Activated naive CD4-positive, alpha-beta T cell treated with anti-CD3 and anti-CD28 coated beads, Interleukin-2, amount 10 ng/mL, durations not matched to agents 7 days and 5 days (primary cell): ENCODE data around the gene MOB3A.

Experiments used
- CTCF ChIA-PET: fragments of 350-600 bp; sonication (Branson Sonifier 250); formaldehyde crosslinking; loops from one replicate; lab custom pipeline; 2021; ENCODE audit warnings: antibody characterized with exemption; lab: Charles Lee
- DNase-seq: peaks from one replicate; pipeline ENCODE4 v3.0.0-alpha.2; 2020
- H3K27ac Mint-ChIP-seq: one replicate; pipeline ENCODE4 v1.8.0; 2021; ENCODE audit warnings: mild to moderate bottlenecking, moderate library complexity, mixed read lengths
- H3K27me3 Mint-ChIP-seq: one replicate; pipeline ENCODE4 v1.8.0; 2021; ENCODE audit warnings: mild to moderate bottlenecking, mixed read lengths
- H3K36me3 Mint-ChIP-seq: one replicate; pipeline ENCODE4 v1.8.0; 2021; ENCODE audit warnings: mixed read lengths
- H3K4me1 Mint-ChIP-seq: one replicate; pipeline ENCODE4 v1.8.0; 2021; ENCODE audit warnings: mixed read lengths
- H3K4me3 Mint-ChIP-seq: one replicate; pipeline ENCODE4 v1.8.0; 2021; ENCODE audit warnings: mild to moderate bottlenecking, moderate library complexity, mixed read lengths
- H3K9me3 Mint-ChIP-seq: one replicate; pipeline ENCODE4 v1.8.0; 2021; ENCODE audit warnings: mixed read lengths

The MOB3A gene

DNA sequence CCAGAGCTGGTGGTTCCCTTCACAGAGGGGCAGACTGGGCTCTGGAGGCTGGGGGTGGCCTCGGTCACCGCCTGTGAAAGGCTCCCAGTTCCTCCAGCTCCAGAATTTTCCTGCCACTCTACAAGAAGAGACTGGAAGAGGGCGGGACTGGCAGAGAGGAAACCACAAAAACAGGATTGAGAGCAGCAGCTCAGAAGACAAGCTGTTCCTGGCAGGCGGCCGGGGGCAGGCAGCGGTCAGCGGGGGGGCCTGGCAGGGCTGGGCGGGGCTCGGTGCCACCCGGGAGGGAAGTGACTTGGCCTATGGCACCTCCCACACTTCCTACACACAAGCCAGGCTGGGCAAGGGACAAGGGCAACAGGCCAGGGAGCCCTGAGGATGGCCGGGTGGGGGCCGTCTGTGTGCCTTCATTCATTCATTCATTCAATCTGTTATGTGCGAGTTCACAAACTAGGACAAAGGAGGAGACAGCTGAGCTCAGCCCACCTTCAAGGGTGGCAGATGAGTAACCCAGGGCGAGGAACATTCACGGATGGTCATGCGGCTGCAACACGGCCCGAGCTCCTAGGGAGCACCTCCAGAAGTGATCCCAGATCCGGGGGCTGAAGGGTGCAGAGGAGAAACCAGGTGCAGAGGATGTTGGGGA, 63.7 kb downstream of the MOB3A start:
- Mint-ChIP-seq H3K36me3 (peaks cover 2% of the 10 kb centered on the region), H3K9me3 (peaks cover 3% of the 10 kb centered on the region), H3K27ac (peak overlapping the region; percentile 87), H3K27me3 (peaks cover 11% of the 10 kb centered on the region), H3K4me3 (peak overlapping the region; percentile 64), H3K4me1 (peaks cover 40% of the 10 kb centered on the region)
- CTCF ChIA-PET, result interaction anchor here (0.9 to 2.2 kb wide), 3 partner anchors 15 to 37 kb away, joined by 3 to 5 read pairs (median 3); no protein-coding TSS in a partner anchor
- DNase-seq, result peak; percentile 71

DNA sequence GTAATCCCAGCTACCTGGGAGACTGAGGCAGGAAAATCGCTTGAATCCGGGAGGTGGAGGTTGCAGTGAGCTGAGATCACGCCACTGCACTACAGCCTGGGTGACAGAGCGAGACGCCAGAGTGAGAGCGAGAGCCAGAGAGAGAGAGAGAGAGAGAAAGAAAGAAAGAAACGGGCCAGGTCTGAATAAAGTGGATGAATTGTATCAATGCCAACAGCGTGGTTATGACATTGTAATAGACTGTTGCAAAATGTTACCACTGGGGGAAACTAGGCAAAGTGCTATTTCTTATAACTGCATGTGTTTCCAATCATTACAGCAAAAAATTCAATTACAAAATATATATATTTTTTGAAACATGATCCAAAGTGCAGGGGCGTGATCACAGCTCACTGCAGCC, 68.8 kb downstream of the MOB3A start:
- DNase-seq, result no peak
- Mint-ChIP-seq H3K27me3 (peaks cover 18% of the 10 kb centered on the region), H3K27ac (peak overlapping the region; percentile 19), H3K4me3 (no peak overlapping the region), H3K9me3 (peaks cover 3% of the 10 kb centered on the region), H3K4me1 (peaks cover 23% of the 10 kb centered on the region), H3K36me3 (peaks cover 3% of the 10 kb centered on the region)
- CTCF ChIA-PET, result interaction anchor here (0.7 to 1.2 kb wide), 2 partner anchors 10 to 47 kb away, joined by 3 to 4 read pairs; no protein-coding TSS in a partner anchor

DNA sequence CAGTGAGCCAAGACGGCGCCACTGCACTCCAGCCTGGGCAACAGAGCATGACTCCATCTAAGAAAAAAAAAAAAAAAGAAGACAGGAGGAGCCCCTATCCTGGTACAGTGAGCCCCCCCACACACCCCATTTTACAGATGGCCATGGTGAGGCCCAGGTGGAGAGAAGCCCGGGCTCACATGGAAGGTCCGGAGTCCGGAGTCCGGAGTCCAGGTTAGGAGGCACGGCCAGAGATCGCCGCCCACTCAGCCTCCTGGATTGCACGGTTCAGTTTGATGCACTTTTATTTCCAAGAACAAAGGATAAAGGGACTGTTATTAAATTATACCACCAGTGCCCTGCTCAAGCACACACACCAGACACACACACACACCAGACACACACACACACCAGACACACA, 69.4 kb downstream of the MOB3A start:
- Mint-ChIP-seq H3K27me3 (peaks cover 19% of the 10 kb centered on the region), H3K27ac (no peak overlapping the region), H3K4me1 (peaks cover 17% of the 10 kb centered on the region), H3K36me3 (peaks cover 3% of the 10 kb centered on the region), H3K4me3 (no peak overlapping the region), H3K9me3 (peaks cover 3% of the 10 kb centered on the region)
- no peak for DNase-seq
- CTCF ChIA-PET, result interaction anchor here (1.3 kb wide), 1 partner anchor 10 kb away, joined by 4 read pairs; no protein-coding TSS in a partner anchor

DNA sequence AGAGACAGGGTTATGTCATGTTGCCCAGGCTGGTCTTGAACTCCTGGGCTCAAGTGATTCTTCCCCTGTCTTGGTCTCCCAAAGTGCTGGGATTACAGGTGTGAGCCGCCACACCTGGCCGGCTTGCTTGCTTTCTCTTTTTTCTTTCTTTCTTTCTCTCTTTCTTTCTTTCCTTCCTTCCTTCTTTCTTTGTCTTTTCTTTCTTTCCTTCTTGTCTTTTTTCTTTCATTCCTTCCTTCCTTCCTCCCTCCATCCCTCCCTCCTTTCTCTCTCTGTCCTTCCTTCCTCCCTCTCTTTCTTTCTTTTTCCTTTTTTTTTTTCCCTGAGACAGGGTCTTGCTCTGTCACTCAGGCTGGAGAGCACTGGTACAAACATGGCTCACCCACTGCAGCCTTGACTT, 73.8 kb downstream of the MOB3A start:
- Mint-ChIP-seq H3K27ac (no peak overlapping the region), H3K9me3 (peaks cover 3% of the 10 kb centered on the region), H3K4me1 (peaks cover 12% of the 10 kb centered on the region), H3K27me3 (peaks cover 32% of the 10 kb centered on the region), H3K36me3 (peaks cover 3% of the 10 kb centered on the region), H3K4me3 (no peak overlapping the region)
- DNase-seq, result no peak
- CTCF ChIA-PET, result interaction anchor here (0.8 to 1.2 kb wide), 2 partner anchors 47 to 75 kb away, joined by 3 read pairs; partner anchors contain the start of gene IZUMO4

DNA sequence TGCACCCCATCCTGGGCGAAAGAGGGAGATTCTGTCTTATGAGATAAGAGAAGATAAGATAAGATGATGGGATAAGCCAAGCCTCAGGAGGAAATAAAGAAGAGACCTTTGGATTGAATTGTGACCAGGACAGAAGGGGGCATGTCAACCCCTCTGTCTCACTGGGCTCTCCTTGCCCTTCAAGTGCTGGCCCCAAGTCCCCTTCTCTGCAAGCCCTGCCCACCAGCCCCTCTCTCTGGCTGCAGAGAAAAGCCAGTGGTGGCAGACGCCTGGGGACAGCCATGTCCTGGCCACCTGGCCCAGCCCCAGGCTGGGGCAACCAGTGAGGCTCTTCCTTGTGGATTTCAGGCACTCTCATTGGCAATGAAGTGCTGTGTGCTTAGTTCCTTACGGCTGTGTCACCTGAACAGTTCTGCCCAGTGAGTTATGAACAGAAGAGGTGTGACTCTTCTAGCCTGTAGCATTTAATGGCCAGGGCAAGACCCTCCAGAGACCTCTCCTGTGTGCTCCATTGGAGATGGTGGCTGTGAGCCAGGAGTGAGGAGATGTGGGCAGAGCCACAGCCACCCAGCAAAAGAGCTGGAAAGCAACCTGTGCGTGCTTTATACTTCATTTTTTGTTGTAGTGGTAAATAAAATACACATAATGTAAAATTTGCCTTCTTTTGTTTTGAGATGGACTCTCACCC, 74.5 kb downstream of the MOB3A start:
- DNase-seq, result no peak
- CTCF ChIA-PET, result interaction anchor here (0.8 to 1.2 kb wide), 2 partner anchors 48 to 75 kb away, joined by 3 read pairs; partner anchors contain the start of gene IZUMO4
- Mint-ChIP-seq H3K4me3 (no peak overlapping the region), H3K27ac (no peak overlapping the region), H3K36me3 (peaks cover 3% of the 10 kb centered on the region), H3K27me3 (peaks cover 32% of the 10 kb centered on the region), H3K9me3 (peaks cover 3% of the 10 kb centered on the region), H3K4me1 (peaks cover 13% of the 10 kb centered on the region)
